Dermis microvascular lymphatic vessel endothelial cell (primary cell): ENCODE results near the gene ATL2. TPM values are rescaled to one million over a fixed set of nuclear protein-coding genes. Genes with fewer than 3 reads are reported as not detected.
A peak's percentile ranks its signal among the peaks of the same experiment; 100 is the strongest.
"Not testable (repeated sequence)": the region's sequence is repeated elsewhere in the genome, so short reads cannot be mapped to it uniquely, and the experiment has no call there.

Experiments
- DNase-seq, 2 donors: peaks; one replicate each; pipeline versions ENCODE4 v3.0.0 to v3.0.0-alpha.2; 2010; ENCODE audit warnings: low read depth in 2 of 2
- total RNA-seq: library from RNA; depleted of rRNA; stranded (reverse); fragments of >200 nt; gene quantifications from 2 replicates; pipeline ENCODE4 v1.2.1, GENCODE V29; 2014

Gene ATL2
- total RNA-seq, 1 donor from 2014 or later: 47.0 TPM

DNA sequence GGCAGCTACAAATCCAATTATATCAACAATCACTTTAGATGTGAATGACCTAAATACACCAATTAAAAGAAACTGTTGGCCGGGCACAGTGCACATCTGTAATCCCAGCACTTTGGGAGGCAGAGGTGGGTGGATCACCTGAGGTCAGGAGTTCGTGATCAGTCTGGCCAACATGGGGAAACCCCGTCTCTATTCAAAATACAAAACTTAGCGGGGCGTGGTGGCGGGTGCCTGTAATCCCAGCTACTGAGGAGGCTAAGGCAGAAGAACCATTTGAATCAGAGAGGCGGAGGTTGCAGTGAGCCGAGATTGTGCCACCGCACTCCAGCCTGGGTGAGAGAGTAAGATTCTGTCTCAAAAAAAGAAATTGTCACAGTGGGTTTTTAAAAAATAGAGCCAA lies 49.5 kb downstream of the ATL2 start:
- no peak for DNase-seq

GRCh38 chr2:38323623-38324022 lies 53.5 kb downstream of the ATL2 start:
- DNase-seq: no peak

GRCh38 chr2:38322224-38322914 lies 54.7 kb downstream of the ATL2 start:
- no peak for DNase-seq

DNA sequence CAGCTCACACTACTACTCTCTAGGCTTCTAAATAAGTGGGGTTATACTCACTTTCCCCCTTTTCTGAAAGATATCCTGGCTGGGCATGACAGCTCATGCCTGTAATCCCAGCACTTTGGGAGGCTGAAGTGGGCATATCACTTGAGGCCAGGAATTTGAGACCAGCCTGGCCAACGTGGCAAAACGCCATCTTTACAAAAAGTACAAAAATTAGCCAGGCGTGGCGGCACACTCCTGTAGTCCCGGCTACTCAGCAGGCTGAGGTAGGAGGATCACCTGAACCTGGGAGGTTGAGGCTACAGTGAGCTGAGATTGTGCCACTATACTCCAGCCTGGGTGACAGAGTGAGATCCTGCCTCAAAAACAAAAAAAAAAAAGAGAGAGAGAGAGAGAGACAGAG lies 57.8 kb downstream of the ATL2 start:
- DNase-seq: not testable (repeated sequence)

GRCh38 chr2:38317725-38318124 lies 59.3 kb downstream of the ATL2 start:
- no peak for DNase-seq

GRCh38 chr2:38315707-38316333 lies 61.3 kb downstream of the ATL2 start:
- peak; percentile 37 to 54 for DNase-seq

DNA sequence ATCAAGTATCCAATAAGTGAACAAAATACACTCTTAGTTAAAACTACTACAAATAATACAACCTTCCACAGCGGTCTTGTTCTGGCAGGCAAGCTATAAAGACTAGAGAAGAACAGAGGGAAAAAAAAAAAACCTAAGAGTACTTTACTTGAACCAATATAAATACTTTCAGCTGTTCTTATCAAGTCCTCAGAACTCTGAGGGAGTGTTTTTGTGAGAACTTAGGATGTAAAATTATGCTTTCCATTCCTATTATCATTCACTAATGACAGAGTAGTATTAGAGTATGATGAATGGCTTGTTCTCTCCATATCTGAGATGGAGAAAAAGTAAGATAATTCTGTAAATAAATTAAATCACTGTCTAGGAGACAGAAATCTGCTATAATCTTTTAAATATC lies 68.3 kb downstream of the ATL2 start:
- DNase-seq: no peak

DNA sequence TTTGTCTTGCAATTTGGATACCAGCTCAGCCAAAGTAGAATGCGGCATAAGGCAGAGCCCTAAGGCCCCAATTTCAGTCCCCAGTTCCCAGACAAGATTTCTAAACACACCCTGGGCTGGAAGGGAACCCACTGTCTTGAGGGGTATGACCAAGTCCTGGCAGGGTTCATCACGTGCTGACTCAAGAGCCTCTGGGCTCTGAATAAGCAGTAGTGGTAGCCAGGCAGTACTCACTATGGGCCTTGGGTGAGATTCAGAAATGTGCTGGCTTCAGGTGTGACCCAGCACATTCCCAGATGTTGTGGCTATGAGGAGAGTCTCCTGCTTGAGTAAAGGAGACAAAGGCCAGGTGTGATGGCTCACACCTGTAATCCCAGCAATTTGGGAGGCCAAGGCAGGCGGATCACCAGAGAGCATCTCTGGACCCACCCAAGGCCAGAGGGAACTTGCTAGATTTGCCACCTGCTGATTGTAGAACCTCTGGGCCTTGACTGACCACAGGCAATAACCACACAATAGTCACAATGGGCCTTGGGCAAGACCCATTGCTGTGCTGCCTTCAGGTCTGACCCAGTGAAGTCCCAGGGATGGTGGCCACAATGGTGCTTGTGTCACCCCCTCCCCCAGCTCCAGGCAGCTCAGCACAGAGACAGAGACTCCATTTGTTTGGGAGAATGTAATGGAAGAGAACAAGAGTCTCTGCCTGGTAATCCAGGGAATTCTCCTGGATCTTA lies 74.9 kb downstream of the ATL2 start:
- DNase-seq: no peak

GRCh38 chr2:38301340-38301968 lies 75.6 kb downstream of the ATL2 start:
- DNase-seq: no peak

DNA sequence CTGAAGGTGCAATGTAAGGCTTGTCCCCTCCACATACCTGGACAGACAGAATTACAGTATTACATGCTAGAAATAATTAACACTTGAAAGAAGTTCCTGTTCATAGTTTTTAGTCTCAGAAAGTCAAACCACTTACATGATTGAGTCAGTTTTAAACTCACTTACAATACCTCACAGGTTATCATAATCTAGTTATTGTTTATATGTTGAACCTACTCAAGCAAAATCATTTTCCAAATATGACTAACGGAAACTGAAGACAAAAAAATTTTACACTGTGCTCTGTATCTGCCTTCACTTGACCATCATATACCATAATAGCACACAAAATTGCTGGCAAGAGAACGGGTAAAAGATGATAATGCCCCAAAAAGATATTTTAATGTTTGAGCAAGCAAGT lies 78.5 kb downstream of the ATL2 start:
- no peak for DNase-seq

DNA sequence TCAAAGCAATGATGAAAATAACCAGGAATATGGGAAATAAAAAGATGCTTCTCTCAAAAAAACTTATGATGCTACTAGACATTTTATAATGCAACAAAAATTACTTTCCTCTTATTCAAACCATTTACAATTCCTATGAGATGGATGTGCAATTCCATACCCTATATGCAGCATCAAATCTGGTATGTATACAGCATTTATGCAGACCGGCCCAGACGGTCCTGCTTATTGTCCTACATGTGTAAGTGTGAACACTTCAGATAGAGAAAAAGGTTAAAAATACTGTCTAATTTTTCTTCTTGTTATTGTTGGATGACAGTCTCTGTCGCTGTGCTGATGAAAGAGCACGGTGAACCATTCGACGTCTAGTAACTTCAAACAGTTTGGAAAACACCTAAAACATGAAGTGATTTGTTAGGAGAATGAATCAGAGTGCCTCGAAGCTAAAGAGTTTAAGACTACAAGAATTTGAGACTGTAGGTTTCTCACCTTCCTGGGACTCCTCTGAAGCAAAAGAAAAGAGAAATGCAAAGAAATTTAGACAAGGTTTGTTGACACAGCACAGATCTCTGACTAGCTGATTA lies 80.8 kb downstream of the ATL2 start:
- DNase-seq: no peak

DNA sequence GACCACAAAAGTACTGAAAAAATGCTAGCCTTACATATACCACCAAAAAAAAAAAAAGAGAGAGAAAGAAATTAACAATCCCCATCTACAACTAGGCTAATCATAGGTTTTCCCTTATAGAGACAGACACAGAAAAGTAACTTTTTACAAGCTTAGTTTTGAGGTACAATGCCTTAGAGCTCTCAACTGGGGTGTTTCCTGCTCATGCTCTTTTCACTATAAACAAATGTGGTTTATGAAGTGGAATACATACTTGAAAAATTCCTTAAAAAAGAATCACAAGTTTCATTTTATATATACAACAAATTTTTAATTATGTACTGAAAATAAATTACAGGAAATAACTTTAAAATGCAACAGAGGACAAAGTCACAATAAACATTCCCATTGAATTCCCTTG lies 82.5 kb downstream of the ATL2 start:
- DNase-seq: no peak

- no peak for DNase-seq
These were observed 83.8 kb downstream of the ATL2 start for GRCh38 chr2:38293152-38293865.

DNA sequence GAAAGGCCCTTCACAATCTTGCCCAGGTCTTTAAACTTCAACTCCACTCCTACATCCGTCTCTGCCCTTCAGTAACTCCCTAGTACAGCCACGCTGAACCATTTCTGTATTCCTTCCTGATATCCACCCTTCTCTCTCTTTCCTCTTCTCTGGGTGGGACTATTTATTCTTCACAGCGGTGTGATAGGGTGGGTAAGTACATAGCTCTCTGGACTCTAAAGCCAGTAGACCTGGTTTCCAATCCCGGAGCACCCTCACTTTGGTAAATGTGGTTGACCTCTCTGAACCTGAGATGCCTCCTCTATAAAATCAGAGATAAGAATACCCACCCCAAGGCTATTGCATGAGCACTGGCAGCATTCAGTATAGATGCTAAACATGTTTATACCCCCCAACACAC lies 86.7 kb downstream of the ATL2 start:
- no peak for DNase-seq

GRCh38 chr2:38284971-38285370 lies 92.1 kb downstream of the ATL2 start:
- no peak for DNase-seq

- no peak for DNase-seq
These were observed 95.9 kb downstream of the ATL2 start for GRCh38 chr2:38281095-38281742.

- no peak for DNase-seq
These were observed 97.9 kb downstream of the ATL2 start for GRCh38 chr2:38279201-38279600.

- DNase-seq: not testable (repeated sequence)
These were observed 99.0 kb downstream of the ATL2 start for GRCh38 chr2:38278117-38278438.

DNA sequence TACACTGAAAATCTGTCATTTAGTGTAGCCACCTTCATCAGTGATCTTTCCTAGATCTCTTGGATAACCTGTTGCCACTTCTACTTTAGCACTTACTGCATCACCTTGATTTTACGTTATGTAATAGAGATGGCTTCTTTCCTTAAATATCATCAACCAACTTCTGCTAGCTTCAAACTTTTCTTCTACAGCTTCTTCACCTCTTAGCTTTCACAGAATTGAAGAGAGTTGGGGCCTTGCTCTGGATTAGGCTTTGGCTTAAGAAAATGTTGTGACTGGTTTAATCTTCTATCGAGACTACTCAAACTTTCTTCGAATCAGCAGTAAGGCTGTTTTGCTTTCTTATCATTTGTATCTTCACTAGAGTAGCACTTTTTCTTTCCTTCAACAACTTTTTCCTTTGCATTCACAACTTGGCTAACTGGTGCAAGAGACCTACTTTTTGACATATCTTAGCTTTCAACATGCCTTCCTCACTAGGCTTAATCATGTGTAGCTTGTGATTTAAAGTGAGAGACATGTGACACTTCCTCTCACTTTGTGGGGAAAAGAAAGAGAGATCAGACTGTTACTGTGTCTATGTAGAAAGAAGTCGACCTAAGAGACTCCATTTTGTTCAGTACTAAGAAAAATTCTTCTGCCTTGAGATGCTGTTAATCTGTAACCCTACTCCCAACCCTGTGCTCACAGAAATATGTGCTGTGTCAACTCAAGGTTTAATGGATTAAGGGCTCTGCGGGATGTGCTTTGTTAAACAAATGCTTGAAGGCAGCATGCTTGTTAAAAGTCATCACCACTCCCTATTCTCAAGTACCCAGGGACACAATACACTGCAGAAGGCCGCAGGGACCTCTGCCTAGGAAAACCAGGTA lies 99.6 kb downstream of the ATL2 start:
- DNase-seq: no peak
